HEK293T (cell line): Measurements from ENCODE around the gene RC3H2.

Experiments
- CTCF ChIA-PET: fragments of 350-600 bp; formaldehyde crosslinking; extraction: SDS; loops from one replicate; lab custom pipeline; 2021; ENCODE audit warnings: antibody characterized with exemption, inconsistent platforms; lab: Yijun Ruan, JAX
- POLR2A ChIA-PET: fragments of 350-600 bp; formaldehyde crosslinking; extraction: SDS; loops from one replicate; lab custom pipeline; 2020; ENCODE audit warnings: antibody characterized with exemption, inconsistent platforms; lab: Yijun Ruan, JAX
- DNase-seq: peaks from one replicate; pipeline ENCODE4 v3.0.0; 2012; ENCODE audit warnings: mixed read lengths; ENCODE audit errors: extremely low spot score
- ARNT ChIP-seq: fragments of 450-650 bp; IDR thresholded peaks from 2 replicates; pipeline ENCODE4 v1.6.1; 2017; ENCODE audit warnings: mild to moderate bottlenecking
- BHLHE40 ChIP-seq: fragments of 450-650 bp; IDR thresholded peaks from 2 replicates; pipeline ENCODE4 v1.6.1; 2016; ENCODE audit warnings: mild to moderate bottlenecking, moderate library complexity, borderline replicate concordance
- CTBP1 ChIP-seq: fragments of 450-650 bp; IDR thresholded peaks from 2 replicates; pipeline ENCODE4 v1.6.1; 2016; ENCODE audit warnings: borderline replicate concordance
- ELF4 ChIP-seq: fragments of 450-650 bp; IDR thresholded peaks from 2 replicates; pipeline ENCODE4 v1.6.1; 2017; ENCODE audit warnings: antibody characterized with exemption
- FOXA1 ChIP-seq: fragments of 450-650 bp; IDR thresholded peaks from 2 replicates; pipeline ENCODE4 v1.6.1; 2016; ENCODE audit warnings: mild to moderate bottlenecking
- FOXM1 ChIP-seq: fragments of 450-650 bp; IDR thresholded peaks from 2 replicates; pipeline ENCODE4 v1.6.1; 2017; ENCODE audit warnings: mild to moderate bottlenecking, borderline replicate concordance
- HDGF ChIP-seq: fragments of 450-650 bp; IDR thresholded peaks from 2 replicates; pipeline ENCODE4 v1.6.1; 2017; ENCODE audit warnings: antibody characterized with exemption, borderline replicate concordance
- L3MBTL2 ChIP-seq: fragments of 450-650 bp; conservative IDR thresholded peaks from 2 replicates; pipeline ENCODE4 v1.6.1; 2016; ENCODE audit warnings: mild to moderate bottlenecking
- LEF1 ChIP-seq: fragments of 450-650 bp; IDR thresholded peaks from 2 replicates; pipeline ENCODE4 v1.6.1; 2017; ENCODE audit warnings: mild to moderate bottlenecking, borderline replicate concordance
- NFRKB ChIP-seq: fragments of 450-650 bp; IDR thresholded peaks from 2 replicates; pipeline ENCODE4 v1.6.1; 2016; ENCODE audit warnings: mild to moderate bottlenecking, moderate library complexity
- SP1 ChIP-seq: fragments of 450-650 bp; IDR thresholded peaks from 2 replicates; pipeline ENCODE4 v1.6.1; 2017
- SUZ12 ChIP-seq: fragments of 450-650 bp; IDR thresholded peaks from 2 replicates; pipeline ENCODE4 v1.6.1; 2016; ENCODE audit warnings: mild to moderate bottlenecking
- TARDBP ChIP-seq: fragments of 450-650 bp; IDR thresholded peaks from 2 replicates; pipeline ENCODE4 v1.6.1; 2016
- ZNF384 ChIP-seq: fragments of 450-650 bp; IDR thresholded peaks from 2 replicates; pipeline ENCODE4 v1.6.1; 2016
- TF ChIP-seq, protein P1 (sequence below): fragments of 450-650 bp; IDR thresholded peaks from 2 replicates; pipeline ENCODE4 v1.6.1; 2016

The RC3H2 gene

DNA sequence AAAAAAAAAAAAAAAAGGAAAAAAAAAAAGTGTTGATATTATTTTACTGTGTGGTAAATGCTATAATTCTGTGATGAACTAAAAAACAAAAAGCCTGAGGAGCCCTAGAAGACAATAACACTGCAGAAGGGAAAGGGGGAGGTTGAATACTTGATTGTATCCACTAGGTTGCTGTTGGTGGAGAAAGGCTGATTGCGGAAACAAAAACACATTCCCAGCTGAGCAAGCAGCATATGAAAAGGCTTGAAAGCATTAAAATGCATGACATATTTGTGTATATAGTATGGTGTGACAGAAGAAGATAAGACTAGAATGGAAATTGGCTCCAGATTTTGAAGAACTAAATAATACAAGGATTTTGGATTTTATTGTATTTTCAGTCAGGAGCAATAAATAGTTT lies 44.5 kb upstream of the RC3H2 start:
- TF ChIP-seq, protein P1, sequence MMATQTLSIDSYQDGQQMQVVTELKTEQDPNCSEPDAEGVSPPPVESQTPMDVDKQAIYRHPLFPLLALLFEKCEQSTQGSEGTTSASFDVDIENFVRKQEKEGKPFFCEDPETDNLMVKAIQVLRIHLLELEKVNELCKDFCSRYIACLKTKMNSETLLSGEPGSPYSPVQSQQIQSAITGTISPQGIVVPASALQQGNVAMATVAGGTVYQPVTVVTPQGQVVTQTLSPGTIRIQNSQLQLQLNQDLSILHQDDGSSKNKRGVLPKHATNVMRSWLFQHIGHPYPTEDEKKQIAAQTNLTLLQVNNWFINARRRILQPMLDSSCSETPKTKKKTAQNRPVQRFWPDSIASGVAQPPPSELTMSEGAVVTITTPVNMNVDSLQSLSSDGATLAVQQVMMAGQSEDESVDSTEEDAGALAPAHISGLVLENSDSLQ, result no peak
- TF ChIP-seq L3MBTL2, result no peak
- no peak for TF ChIP-seq SUZ12
- TF ChIP-seq LEF1, result no peak
- TF ChIP-seq ZNF384, result no peak
- TF ChIP-seq FOXM1, result no peak
- no peak for TF ChIP-seq FOXA1
- ChIA-PET POLR2A (no interaction called here), CTCF (no interaction called here)
- DNase-seq, result no peak

DNA sequence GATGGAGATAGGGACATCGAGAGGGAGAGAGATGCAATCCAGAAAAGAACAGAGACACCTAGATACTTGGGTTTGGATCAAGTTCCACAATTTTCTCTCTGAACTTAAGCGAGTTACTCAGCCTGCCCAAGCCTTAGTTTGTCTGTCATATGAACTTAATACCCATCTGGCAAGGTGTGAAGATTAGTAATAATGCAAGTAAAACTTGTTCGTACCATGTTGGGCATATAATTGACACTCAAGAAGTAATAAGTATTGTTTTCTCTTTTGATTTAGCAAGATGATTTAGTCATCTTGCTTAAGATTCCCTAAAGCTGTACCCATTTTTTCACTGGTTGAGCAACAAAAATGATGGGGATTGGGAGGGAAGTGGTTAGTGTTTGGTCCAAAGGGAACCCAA lies 43.2 kb upstream of the RC3H2 start:
- TF ChIP-seq, protein P1, result no peak
- no peak for TF ChIP-seq SP1
- TF ChIP-seq NFRKB, result no peak
- TF ChIP-seq TARDBP, result no peak
- no peak for TF ChIP-seq L3MBTL2
- TF ChIP-seq CTBP1, result no peak
- POLR2A ChIA-PET, result no interaction called here
- no peak for DNase-seq
- CTCF ChIA-PET, result interaction anchor here (0.6 kb wide), 1 partner anchor 49 kb away, joined by 3 read pairs; no protein-coding TSS in a partner anchor

DNA sequence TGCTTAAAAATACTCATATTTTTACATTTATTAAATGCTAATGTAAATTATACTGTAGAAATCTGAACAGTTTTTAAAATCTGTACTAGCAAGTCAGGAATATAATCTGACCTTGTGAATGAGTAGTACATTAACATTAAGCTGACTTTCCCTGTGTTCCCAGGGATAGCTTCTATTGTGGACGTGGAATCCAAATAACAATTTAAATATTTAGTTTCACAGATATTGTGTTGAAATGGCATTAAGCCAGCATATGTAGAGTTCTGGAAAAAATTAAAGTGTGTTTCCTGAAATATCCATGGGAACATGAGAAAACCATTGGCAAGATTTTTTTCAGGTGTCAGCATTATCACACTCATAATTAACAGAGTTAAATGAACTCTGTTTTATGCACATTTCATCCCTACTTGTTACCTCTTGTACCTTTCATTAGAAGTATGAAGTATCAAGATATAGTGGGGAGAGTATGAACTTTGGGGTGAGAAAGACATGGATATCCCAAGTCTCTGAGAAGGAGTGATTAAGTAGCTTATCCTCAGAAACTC lies 41.4 kb upstream of the RC3H2 start:
- no peak for TF ChIP-seq ARNT
- ChIA-PET CTCF (no interaction called here), POLR2A (interaction anchor here (1.0 kb wide), 1 partner anchor 15 kb away, joined by 4 read pairs; the partner anchor contains the start of gene ZBTB26)
- no peak for DNase-seq

DNA sequence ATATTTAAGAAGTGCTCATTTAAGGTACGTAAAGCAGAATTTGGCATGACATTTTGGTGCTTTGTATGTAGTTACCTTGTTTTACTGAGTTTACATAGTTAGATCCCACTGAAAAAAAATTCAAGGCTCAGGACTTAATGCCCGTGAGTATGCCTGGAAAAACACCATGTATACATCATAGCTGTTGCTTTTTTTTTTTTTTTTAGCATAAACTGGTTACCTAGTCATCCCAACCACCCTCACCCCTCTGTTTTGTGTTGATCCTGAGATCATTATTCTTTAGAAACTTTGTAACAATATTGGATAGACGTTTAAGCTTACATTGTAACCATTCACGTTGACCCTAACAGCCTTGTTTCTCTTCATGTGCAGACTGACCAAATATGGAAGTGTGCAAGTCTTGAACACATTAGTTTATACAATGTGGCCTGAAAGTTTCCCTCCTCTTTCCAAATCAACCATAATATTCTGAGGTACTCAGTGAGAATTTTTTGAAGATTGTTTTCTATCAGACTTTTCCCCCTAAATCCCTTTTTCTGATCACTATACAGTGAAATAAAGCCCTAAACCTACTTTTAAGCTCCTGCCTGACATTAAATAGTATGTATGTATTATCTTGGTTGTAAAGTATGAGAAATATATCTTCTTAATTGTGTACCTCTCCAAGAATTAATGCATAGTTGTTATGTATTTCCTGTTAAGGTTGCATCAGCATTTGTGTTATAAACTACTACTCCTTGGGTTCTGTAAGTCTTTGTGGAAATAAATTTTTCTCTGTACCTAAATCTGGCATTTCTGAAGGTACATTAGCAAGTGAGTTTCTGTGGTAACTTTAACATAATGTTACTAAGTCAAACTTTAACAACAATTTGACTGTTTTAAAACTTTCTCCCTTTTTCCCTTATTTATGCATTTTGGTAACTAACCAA lies 40.1 kb upstream of the RC3H2 start:
- TF ChIP-seq ZNF384 (no peak), HDGF (no peak), L3MBTL2 (no peak), SP1 (no peak), ELF4 (no peak), SUZ12 (no peak), LEF1 (no peak), CTBP1 (no peak), BHLHE40 (no peak), FOXA1 (no peak), FOXM1 (no peak), NFRKB (no peak)
- TF ChIP-seq, protein P1, result no peak
- CTCF ChIA-PET, result no interaction called here
- POLR2A ChIA-PET, result no interaction called here
- no peak for DNase-seq

DNA sequence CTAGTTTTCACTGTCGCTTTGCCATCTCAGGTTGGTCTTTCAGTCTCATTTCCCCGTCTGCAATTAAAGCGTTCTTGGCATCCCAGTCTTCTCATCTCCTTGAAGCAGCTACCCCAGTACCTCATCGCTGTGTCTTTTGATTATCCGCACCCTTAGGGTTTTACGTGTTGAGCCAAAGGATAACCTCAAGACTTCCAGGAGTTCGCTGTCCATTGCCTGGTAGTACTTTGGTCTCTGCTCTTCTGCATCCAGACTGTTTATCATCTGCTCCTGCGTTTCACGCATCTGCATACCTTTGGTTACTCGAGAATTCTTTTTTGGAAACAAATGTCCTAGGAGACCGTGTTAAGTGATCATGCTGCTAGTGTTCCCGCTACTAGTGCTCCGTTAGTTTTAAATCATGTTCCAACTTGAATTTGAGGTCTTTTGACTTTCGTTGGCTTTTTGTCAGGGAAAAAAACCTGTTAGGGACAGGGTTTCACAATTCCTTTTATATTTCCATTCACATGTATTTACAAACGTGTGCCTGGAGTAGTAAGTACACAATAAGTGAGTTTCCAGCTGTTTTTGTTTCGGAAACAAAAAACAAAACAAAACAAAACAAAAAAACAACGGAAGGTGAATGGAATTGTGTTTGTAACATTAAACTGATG lies 36.5 kb upstream of the RC3H2 start:
- DNase-seq, result no peak
- CTCF ChIA-PET, result interaction anchor here (0.9 kb wide), 1 partner anchor 29 kb away, joined by 5 read pairs; the partner anchor contains the start of gene ZBTB6
- POLR2A ChIA-PET, result interaction anchor here (0.8 to 2.4 kb wide), 10 partner anchors 10 to 379 kb away, joined by 3 to 63 read pairs (median 7); partner anchors contain the start of genes RC3H2, ZBTB26 and ZBTB6
- TF ChIP-seq ARNT (no peak), FOXM1 (no peak), HDGF (no peak), FOXA1 (no peak), SP1 (no peak), LEF1 (no peak), ZNF384 (no peak), L3MBTL2 (no peak), TARDBP (no peak)
- TF ChIP-seq, protein P1, result no peak
